GM13976 (cell line): Measurements from ENCODE around the gene STXBP6.

Experiments
- DNase-seq: peaks from one replicate; pipeline ENCODE4 v3.0.0; 2012; ENCODE audit warnings: low spot score
- in situ Hi-C: fragments of 300-500 bp; cut with MboI; formaldehyde crosslinking; loops from one replicate; pipeline ENCODE4 v1.12.0; 2022; ENCODE audit warnings: low sequenced_read_pairs, mixed read lengths, inconsistent platforms; ENCODE audit not compliant: unreplicated experiment
- TF ChIP-seq, protein P1 (sequence below): IDR thresholded peaks from 2 replicates; pipeline ENCODE4 v1.5.1; 2012; ENCODE audit warnings: borderline replicate concordance, mild to moderate bottlenecking; ENCODE audit not compliant: insufficient read depth; ENCODE audit errors: extremely low read depth, missing control alignments, control extremely low read depth

The STXBP6 gene

DNA sequence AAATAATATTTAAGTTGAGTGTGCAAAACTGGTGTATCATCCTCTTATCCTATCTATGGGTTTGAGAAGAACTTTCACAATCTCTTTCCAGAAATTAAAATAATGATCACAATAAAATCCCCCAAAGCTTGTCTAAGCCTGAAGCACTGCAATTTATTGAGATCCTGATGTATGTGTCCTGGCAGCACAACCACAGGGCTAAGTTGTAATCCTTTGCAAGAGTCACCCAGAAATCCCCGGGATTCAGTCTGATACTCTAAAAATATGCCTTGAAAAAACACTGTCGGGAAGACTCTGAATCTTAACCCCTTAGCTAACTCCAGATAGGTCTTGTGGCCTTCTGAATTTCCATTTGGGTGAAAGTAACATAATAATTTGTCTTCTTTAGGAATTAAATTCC is 40.3 kb upstream of the STXBP6 start:
- in situ Hi-C loops: no loop called here
- no peak for DNase-seq
- TF ChIP-seq, protein P1, sequence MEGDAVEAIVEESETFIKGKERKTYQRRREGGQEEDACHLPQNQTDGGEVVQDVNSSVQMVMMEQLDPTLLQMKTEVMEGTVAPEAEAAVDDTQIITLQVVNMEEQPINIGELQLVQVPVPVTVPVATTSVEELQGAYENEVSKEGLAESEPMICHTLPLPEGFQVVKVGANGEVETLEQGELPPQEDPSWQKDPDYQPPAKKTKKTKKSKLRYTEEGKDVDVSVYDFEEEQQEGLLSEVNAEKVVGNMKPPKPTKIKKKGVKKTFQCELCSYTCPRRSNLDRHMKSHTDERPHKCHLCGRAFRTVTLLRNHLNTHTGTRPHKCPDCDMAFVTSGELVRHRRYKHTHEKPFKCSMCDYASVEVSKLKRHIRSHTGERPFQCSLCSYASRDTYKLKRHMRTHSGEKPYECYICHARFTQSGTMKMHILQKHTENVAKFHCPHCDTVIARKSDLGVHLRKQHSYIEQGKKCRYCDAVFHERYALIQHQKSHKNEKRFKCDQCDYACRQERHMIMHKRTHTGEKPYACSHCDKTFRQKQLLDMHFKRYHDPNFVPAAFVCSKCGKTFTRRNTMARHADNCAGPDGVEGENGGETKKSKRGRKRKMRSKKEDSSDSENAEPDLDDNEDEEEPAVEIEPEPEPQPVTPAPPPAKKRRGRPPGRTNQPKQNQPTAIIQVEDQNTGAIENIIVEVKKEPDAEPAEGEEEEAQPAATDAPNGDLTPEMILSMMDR: no peak

DNA sequence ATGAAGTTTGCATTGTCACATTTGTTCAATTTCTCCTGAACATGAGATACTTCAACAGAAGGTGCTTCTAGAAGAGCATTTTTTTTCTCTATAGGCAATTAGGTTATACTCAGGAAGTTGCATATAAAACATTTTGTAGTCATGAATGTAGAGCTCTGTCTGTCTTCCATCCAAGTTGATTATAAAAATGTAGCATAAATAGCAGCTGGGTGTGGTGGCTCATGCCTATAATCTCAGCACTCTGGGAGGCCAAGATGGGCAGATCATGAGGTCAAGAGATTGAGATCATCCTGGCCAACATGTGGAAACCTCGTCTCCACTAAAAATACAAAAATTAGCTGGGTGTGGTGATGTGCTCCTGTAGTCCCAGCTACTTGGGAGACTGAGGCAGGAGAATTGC is 39.5 kb upstream of the STXBP6 start:
- TF ChIP-seq, protein P1: no peak
- in situ Hi-C loops: no loop called here
- DNase-seq: no peak

DNA sequence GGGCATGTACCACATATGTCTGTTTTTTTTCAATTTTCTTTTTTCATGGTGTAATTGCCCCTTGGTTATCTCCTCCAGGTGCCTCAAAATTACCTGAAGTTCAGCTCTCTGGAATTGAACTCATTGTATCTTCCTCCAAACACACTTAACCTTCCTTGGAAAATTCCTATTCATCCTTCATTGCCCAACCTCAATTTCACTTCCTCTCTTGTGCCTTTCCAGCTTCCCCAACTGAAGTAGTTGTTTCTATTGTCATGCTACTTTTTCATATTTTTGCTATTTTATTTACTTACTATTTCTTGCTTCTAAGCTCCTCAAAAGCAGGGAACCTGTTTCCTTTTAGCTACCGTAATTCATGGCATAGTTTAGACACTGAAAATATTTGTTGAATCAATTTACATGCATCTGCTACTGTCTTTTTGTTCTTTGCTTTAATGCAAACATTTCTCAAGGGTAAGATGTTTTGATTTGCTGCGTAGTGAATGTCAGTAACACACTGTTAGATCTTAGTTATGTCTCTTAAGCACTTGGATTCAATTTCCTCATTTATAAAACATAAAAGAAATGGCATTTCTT is 37.0 kb upstream of the STXBP6 start:
- DNase-seq: no peak
- TF ChIP-seq, protein P1: no peak
- in situ Hi-C loops: no loop called here

DNA sequence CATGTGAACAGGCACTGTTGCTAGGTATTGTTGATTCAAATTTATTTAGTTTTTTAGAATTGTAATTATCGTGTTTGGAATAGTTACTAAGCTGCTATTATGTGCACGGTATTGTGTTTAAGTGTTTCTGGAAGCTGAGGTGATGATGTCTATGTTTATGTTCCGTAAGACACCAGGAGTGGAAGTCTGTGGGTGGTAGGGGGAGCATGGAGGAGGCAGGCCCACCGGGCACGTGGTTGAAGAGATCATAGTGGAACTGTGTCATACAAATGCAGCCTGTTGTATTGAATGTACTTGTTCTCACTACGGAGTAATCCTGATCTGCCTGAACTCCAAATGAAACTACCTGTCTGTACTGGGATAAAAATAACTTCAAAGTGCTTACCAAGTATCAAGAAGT is 36.1 kb upstream of the STXBP6 start:
- no peak for DNase-seq
- in situ Hi-C loops: no loop called here

DNA sequence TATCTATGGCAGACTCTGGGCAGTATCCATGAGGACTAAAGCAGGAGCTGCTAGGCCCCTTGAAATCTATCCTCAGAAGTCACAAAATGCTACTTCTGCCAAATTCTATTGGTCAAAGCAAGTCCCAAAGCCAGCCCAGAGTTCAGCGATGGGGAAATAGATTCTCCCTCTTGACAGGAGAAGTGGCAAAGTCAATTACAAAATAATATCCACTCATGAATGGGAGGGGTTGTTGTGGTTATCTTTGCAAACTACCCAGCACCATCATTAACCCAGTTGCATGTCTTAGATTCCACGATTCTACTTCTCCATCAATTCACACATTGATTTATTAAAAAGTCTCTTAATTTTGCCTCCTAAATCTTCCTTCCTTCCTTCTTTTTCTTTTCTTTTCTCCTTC is 30.7 kb upstream of the STXBP6 start:
- TF ChIP-seq, protein P1: no peak
- no peak for DNase-seq
- in situ Hi-C loops: no loop called here

More for the DNA sequence above, 36.1 kb upstream of the STXBP6 start:
- TF ChIP-seq, protein P1: no peak

DNA sequence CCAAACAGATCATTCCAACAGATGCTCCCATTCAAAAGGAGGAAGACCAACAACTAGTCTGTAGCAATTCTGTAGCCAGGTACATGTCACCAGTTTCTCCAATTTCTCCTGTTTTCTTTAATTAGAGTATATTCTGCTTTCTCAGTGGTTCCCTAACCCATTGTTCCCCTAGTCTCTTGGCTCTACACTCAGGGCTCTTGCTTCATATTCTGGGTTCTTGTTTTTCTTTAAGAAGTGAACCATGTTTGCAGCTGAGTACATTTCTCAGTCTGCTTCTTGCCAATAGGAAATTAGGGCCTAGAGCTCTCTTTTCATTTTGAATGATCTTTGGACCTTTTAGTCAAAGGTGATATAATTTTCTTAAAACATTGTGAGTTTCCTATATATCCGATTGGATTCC is 29.4 kb upstream of the STXBP6 start:
- in situ Hi-C loops: no loop called here
- DNase-seq: no peak
- TF ChIP-seq, protein P1: no peak
